K562 (cell line): Measurements from ENCODE around the gene VARS1. TPM values are rescaled to one million over a fixed set of nuclear protein-coding genes. Genes with fewer than 3 reads are reported as not detected.

Experiments
- ATAC-seq: fragments of 200-7000 bp; cut with Tn5 transposase; 3 replicates; pipeline ENCODE4 v1.9.1; 2020; ENCODE audit warnings: moderate library complexity
- BruUV-seq: library from RNA; stranded (reverse); fragments of 400-500 nt; replicated peaks from 2 replicates; lab custom pipeline; 2021; lab: Mats Ljungman, UMichigan
- CTCF ChIA-PET: fragments of 300-600 bp; formaldehyde crosslinking; extraction: SDS; loops from one replicate; lab custom pipeline; 2021; ENCODE audit warnings: low intra/inter-chr PET ratio; lab: Yijun Ruan, JAX
- POLR2A ChIA-PET: fragments of 300-600, 350-650 bp; sonication (Branson Sonifier 250); formaldehyde crosslinking; extraction: SDS; loops from one replicate; lab custom pipeline; 2021; ENCODE audit warnings: antibody characterized with exemption, inconsistent platforms; lab: Yijun Ruan, JAX
- DNase-seq, 4 experiments: peaks; one replicate each; pipeline versions ENCODE4 v3.0.0 to v3.0.0-alpha.2; 2011 to 2018; ENCODE audit warnings: low spot score in 3 of 4, mixed read lengths in 3 of 4; ENCODE audit errors: extremely low read depth in 1 of 4
- FAIRE-seq: peaks from 2 replicates; lab custom pipeline; 2011; peaks lifted over from hg19 to GRCh38; lab: Jason Lieb, UNC
- H2AFZ ChIP-seq: 2 replicates; pipeline ENCODE4 v1.6.0; 2011; ENCODE audit warnings: low read depth, low read length, control low read depth, inconsistent platforms
- H3K27ac ChIP-seq: fragments of 200-600 bp; 3 replicates; pipeline ENCODE4 v1.8.0; 2011; ENCODE audit warnings: low read depth, mild to moderate bottlenecking, control low read depth, inconsistent platforms, low read length, moderate library complexity, mixed read lengths; ENCODE audit errors: extremely low read depth
- H3K27me3 ChIP-seq, 2 experiments: fragments of 300-600 bp in 1 of 2; 2 replicates in 1 of 2; 3 replicates in 1 of 2; pipeline versions ENCODE4 v1.6.0 to v1.8.0; 2011; ENCODE audit warnings: inconsistent platforms in 2 of 2, low read length in 2 of 2, mild to moderate bottlenecking in 1 of 2, mixed read lengths in 1 of 2, moderate library complexity in 1 of 2; ENCODE audit not compliant: control insufficient read depth in 2 of 2, insufficient read depth in 2 of 2
- H3K36me3 ChIP-seq: fragments of 300-600 bp; 3 replicates; pipeline ENCODE4 v1.8.0; 2011; ENCODE audit warnings: mild to moderate bottlenecking, low read length, inconsistent platforms; ENCODE audit not compliant: control insufficient read depth, insufficient read depth
- H3K4me1 ChIP-seq, 2 experiments: fragments of 200-600 bp in 1 of 2; replicated peaks in 1 of 2; 2 replicates in 1 of 2; 3 replicates in 1 of 2; pipeline versions ENCODE4 v1.5.1 to v1.8.0; 2011; ENCODE audit warnings: inconsistent platforms in 2 of 2, low read length in 2 of 2, mild to moderate bottlenecking in 1 of 2, mixed read lengths in 1 of 2, moderate library complexity in 1 of 2; ENCODE audit not compliant: control insufficient read depth in 2 of 2, insufficient read depth in 2 of 2
- H3K4me2 ChIP-seq: 2 replicates; pipeline ENCODE4 v1.6.1; 2011; ENCODE audit warnings: low read length, control low read depth, inconsistent platforms, mixed read lengths; ENCODE audit not compliant: insufficient read depth
- H3K4me3 ChIP-seq: fragments of 200-600 bp; sonication (generic), shearing (Covaris generic); 2 replicates; pipeline ENCODE4 v1.5.1; 2016; ENCODE audit warnings: control low read depth, inconsistent platforms
- H3K79me2 ChIP-seq: fragments of 200-600 bp; 3 replicates; pipeline ENCODE4 v1.8.0; 2011; ENCODE audit warnings: low read length, inconsistent platforms; ENCODE audit not compliant: control insufficient read depth, insufficient read depth
- H3K9ac ChIP-seq, 2 experiments: 2 replicates each; pipeline versions ENCODE4 v1.6.0 to v1.6.1; 2011; ENCODE audit warnings: low read depth in 2 of 2, low read length in 2 of 2, control low read depth in 1 of 2, inconsistent platforms in 1 of 2, mild to moderate bottlenecking in 1 of 2, mixed read lengths in 1 of 2; ENCODE audit not compliant: insufficient read depth in 1 of 2
- H3K9me1 ChIP-seq: one replicate; pipeline ENCODE4 v1.6.0; 2011; ENCODE audit warnings: inconsistent platforms, mild to moderate bottlenecking, low read length, moderate library complexity; ENCODE audit not compliant: control insufficient read depth, insufficient read depth
- H3K9me3 ChIP-seq: replicated peaks from 2 replicates; pipeline ENCODE4 v1.5.1; 2011; ENCODE audit warnings: low read depth, low read length, inconsistent platforms; ENCODE audit not compliant: control insufficient read depth, insufficient read depth
- H4K20me1 ChIP-seq: replicated peaks from 2 replicates; pipeline ENCODE4 v1.6.1; 2011; ENCODE audit warnings: low read length, inconsistent platforms, mixed read lengths; ENCODE audit not compliant: control insufficient read depth, insufficient read depth
- HNRNPL ChIP-seq: fragments of 200-400 bp; formaldehyde crosslinking; IDR thresholded peaks from 2 replicates; pipeline ENCODE4 v1.6.1; 2017; ENCODE audit warnings: low read depth, mild to moderate bottlenecking, low read length
- LARP7 ChIP-seq: fragments of 450-650 bp; IDR thresholded peaks from 2 replicates; pipeline ENCODE4 v1.6.1; 2016
- MTA3 ChIP-seq: fragments of 450-650 bp; formaldehyde crosslinking; IDR thresholded peaks from 2 replicates; pipeline ENCODE4 v1.6.1; 2017; ENCODE audit warnings: mild to moderate bottlenecking, borderline replicate concordance
- RBFOX2 ChIP-seq: fragments of 200-400 bp; formaldehyde crosslinking; IDR thresholded peaks from 2 replicates; pipeline ENCODE4 v1.6.1; 2017; ENCODE audit warnings: low read depth, mild to moderate bottlenecking, low read length, moderate library complexity
- SIN3A ChIP-seq, 2 experiments: fragments of 150-350 bp in 1 of 2; IDR thresholded peaks; 2 replicates each; pipeline ENCODE4 v1.6.1; 2011 to 2016; ENCODE audit warnings: borderline replicate concordance in 2 of 2, low read depth in 2 of 2, low read length in 2 of 2, mild to moderate bottlenecking in 2 of 2, moderate library complexity in 2 of 2; ENCODE audit not compliant: control insufficient read depth in 1 of 2
- ZBTB40 ChIP-seq, 2 experiments: fragments of 450-650 bp in 1 of 2; sonication (generic) in 1 of 2; formaldehyde crosslinking in 1 of 2; IDR thresholded peaks; 2 replicates each; pipeline versions ENCODE4 v1.7.1 to v1.9.0; 2016 to 2022; ENCODE audit warnings: inconsistent platforms in 1 of 2, mild to moderate bottlenecking in 1 of 2, missing genetic modification reagents in 1 of 2
- ZNF347 ChIP-seq: fragments of 450-650 bp; formaldehyde crosslinking; IDR thresholded peaks from 2 replicates; pipeline ENCODE4 v1.4.0; 2020; ENCODE audit warnings: low read depth, mild to moderate bottlenecking, moderate library complexity
- ZNF431 ChIP-seq: sonication (generic); formaldehyde crosslinking; IDR thresholded peaks from 2 replicates; pipeline ENCODE4 v1.8.0; 2022; ENCODE audit warnings: mild to moderate bottlenecking, missing genetic modification reagents
- ZNF740 ChIP-seq, 3 experiments: fragments of 200-800 bp in 1 of 3; sonication (Bioruptor generic) in 1 of 3; sonication (generic) in 1 of 3; formaldehyde crosslinking in 1 of 3; IDR thresholded peaks; 2 replicates each; pipeline versions ENCODE4 v1.6.1 to v1.8.0; 2016 to 2022; ENCODE audit warnings: mild to moderate bottlenecking in 2 of 3, missing compliant biosample characterization in 2 of 3, missing genetic modification characterization in 2 of 3, missing genetic modification reagents in 1 of 3
- WGBS: fragments of 100-300 bp; shearing (Covaris generic); methylation state at CpG from one replicate; pipeline ENCODE4 v1.1.6; 2016; ENCODE audit warnings: low coverage, mixed read lengths; ENCODE audit not compliant: insufficient coverage; ENCODE audit errors: missing lambda C conversion rate; 5-methylcytosine and 5-hydroxymethylcytosine counted together
- in situ Hi-C: fragments of 300-500 bp; cut with MboI; formaldehyde crosslinking; loops from 4 replicates; pipeline ENCODE4 v1.15.0; 2018; ENCODE audit warnings: inconsistent platforms, mixed read lengths
- intact Hi-C: fragments of 100-400 bp; cut with micrococcal nuclease; formaldehyde crosslinking; loops from 2 replicates; pipeline ENCODE4 v1.14.2; 2022
- polyA plus RNA-seq, 8 experiments: library from polyadenylated mRNA; depleted of rRNA in 4 of 8; stranded (reverse) in 5 of 8; unstranded in 3 of 8; fragments of >200 nt; fragmentation: Nextera tagmentation in 2 of 8; fragmentation: Illumina TruSeq in 1 of 8; extraction: Ambion mirVana in 2 of 8; extraction: Trizol in 1 of 8; gene quantifications; 2 replicates each; pipeline versions ENCODE4 v1.2.1 to v1.2.3, GENCODE V29; 2011 to 2014; ENCODE audit warnings: inconsistent platforms in 1 of 8, missing spikeins in 1 of 8
- total RNA-seq, 7 experiments: library from RNA; depleted of rRNA in 6 of 7; stranded (reverse); fragments of >200 nt in 6 of 7; fragmentation: Illumina TruSeq in 2 of 7; extraction: Trizol in 2 of 7; gene quantifications; 2 replicates each; pipeline versions ENCODE4 v1.2.1 to v1.2.3, GENCODE V29; 2011 to 2021; ENCODE audit warnings: low replicate concordance in 1 of 7

Gene VARS1
- total and polyA plus RNA-seq, 9 of the 15 experiments (the other 6 are each of a cell fraction or from before 2014, with no cell fraction given): 2.9 to 488 (median 130) TPM

DNA sequence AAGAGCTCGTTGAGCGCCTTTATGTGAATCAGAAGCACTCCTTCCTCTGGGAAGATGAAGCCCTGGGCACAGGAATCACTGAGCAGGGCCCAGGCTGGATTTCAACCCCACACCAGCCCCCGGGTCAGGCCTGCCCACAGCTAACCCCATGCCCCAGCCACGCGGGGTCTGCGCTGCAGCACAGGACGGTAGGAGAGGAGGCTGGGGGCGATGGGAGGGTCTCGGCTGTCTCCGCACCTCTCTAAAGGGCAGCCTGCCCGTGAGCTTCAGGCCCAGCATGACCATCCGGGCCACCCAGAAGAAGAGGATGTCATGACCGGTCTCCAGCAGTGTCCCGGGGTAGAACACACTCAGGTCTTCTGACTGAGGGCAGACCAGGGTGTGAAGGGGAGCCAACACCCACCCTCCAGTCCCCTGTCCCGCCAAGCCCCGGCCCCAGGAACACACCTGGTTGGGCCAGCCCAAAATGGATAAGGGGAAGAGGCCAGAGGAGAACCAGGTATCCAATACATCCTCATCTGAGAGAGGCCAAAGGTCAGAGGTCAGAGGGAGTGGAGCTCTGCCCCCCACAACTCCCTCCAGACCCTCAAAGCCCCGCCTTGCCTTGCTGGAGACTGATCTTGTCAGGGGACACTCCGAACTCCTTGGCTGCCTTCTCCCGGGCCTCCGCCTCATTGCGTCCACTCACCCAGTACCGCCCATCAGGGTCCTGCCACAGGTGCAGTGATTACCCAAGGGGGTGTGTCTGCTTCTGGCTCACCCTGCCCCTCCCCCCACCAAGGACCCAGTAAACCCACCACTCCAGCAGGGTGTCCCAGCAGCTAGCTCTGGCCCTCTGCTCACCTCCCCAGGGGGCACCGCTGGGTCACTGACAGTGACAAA lies 14.1 kb downstream of the VARS1 start:
- no peak overlapping the region for H2AFZ ChIP-seq
- peak overlapping the region in 1 of 2 experiments; percentile 45; a peak in 1 of 4 replicates for H3K9ac ChIP-seq
- no peaks in the 10 kb centered on the region for H4K20me1 ChIP-seq
- H3K4me2 ChIP-seq: no peak overlapping the region
- POLR2A ChIA-PET: interaction anchor here (0.6 to 5.5 kb wide), 8 partner anchors 9 to 55 kb away, joined by 3 to 47 read pairs (median 4); partner anchors contain the start of genes HSPA1B and VARS1
- H3K9me3 ChIP-seq: no peaks in the 10 kb centered on the region
- H3K4me3 ChIP-seq: no peak overlapping the region
- WGBS: 95% methylated on average over 23 of the region's 23 CpGs
- no peaks in the 10 kb centered on the region for H3K9me1 ChIP-seq
- no peaks in the 10 kb centered on the region for H3K27me3 ChIP-seq
- DNase-seq (no peak), ATAC-seq (no peak), FAIRE-seq (no peak)
- CTCF ChIA-PET: no interaction called here
- in situ Hi-C loops (no loop called here), intact Hi-C loops (no loop called here)
- peaks cover 91% of the 10 kb centered on the region; the same call in 2 of the 3 replicates for H3K36me3 ChIP-seq
- H3K27ac ChIP-seq: no peak overlapping the region
- BruUV-seq: no TSS peak
- H3K79me2 ChIP-seq: no peaks in the 10 kb centered on the region
- peaks cover 20 to 58% of the 10 kb centered on the region in 2 experiments for H3K4me1 ChIP-seq
- TF ChIP-seq ZNF431 (0 out of 2 replicates have a peak, but pooled peaks have one; percentile 8), LARP7 (no peak), HNRNPL (no peak), ZNF740 (CRISPR knock-in tag; IDR thresholded peaks at IDR 0.05) (no peak), ZNF740 (tag; IDR thresholded peaks at IDR 0.05) (no peak), ZNF347 (CRISPR knock-in tag) (no peak), RBFOX2 (peak; percentile 36), MTA3 (no peak), SIN3A (IDR thresholded peaks at IDR 0.05; ENCODE audit: borderline replicate concordance in 2 of 2, control insufficient read depth in 1 of 2, low read depth in 2 of 2, low read length in 2 of 2) (0 out of 4 replicates have a peak, but pooled peaks of 1 of the 2 experiments have one; percentile 16), ZBTB40 (IDR thresholded peaks at IDR 0.05) (no peak), ZBTB40 (CRISPR knock-in tag; IDR thresholded peaks at IDR 0.05) (0 out of 2 replicates have a peak, but pooled peaks have one; percentile 5)
